Left lung (tissue), 10 donors: Measurements from ENCODE around the gene CRACR2A. TPM values are rescaled to one million over a fixed set of nuclear protein-coding genes. Genes with fewer than 3 reads are reported as not detected.

ENCODE experiments used
- ATAC-seq: fragments of 200-7000 bp; cut with Tn5 transposase; one replicate; pipeline ENCODE4 v1.9.1; 2020; ENCODE audit warnings: moderate library complexity
- DNase-seq, 4 donors: peaks; one replicate each; pipeline ENCODE4 v3.0.0-alpha.2; 2013 to 2020
- H3K27ac ChIP-seq, 2 donors: fragments of 200-600 bp; sonication (generic) in 1 of 2; one replicate each; pipeline versions ENCODE4 v1.5.0 to v1.8.0; 2020 to 2021
- H3K27me3 ChIP-seq, 2 donors: fragments of 200-600 bp; sonication (generic) in 1 of 2; one replicate each; pipeline versions ENCODE4 v1.5.0 to v1.8.0; 2020 to 2021
- H3K36me3 ChIP-seq, 2 donors: fragments of 200-600 bp; sonication (generic) in 1 of 2; one replicate each; pipeline versions ENCODE4 v1.5.0 to v1.8.0; 2020 to 2021
- H3K4me1 ChIP-seq, 2 donors: fragments of 200-600 bp; one replicate each; pipeline ENCODE4 v1.8.0; 2021
- H3K4me3 ChIP-seq, 2 donors: fragments of 200-600 bp; sonication (generic) in 1 of 2; one replicate each; pipeline versions ENCODE4 v1.5.0 to v1.8.0; 2020 to 2021; ENCODE audit warnings: mild to moderate bottlenecking in 1 of 2
- H3K9me3 ChIP-seq, 2 donors: fragments of 200-600 bp; sonication (generic) in 1 of 2; one replicate each; pipeline versions ENCODE4 v1.5.0 to v1.8.0; 2020 to 2021
- CTCF ChIP-seq, 2 donors: fragments of 200-600 bp; sonication (generic) in 1 of 2; IDR thresholded peaks; one replicate each; pipeline versions ENCODE4 v1.5.0 to v1.8.0; 2021; ENCODE audit warnings: antibody characterized with exemption in 2 of 2
- intact Hi-C, 2 donors: fragments of 100-400 bp; cut with DNase I; formaldehyde crosslinking; loops; one replicate each; pipeline versions ENCODE4 v1.11.2 to v1.14.2; 2022
- polyA plus RNA-seq, 6 donors: library from polyadenylated mRNA; unstranded; fragments of 120-200 nt; gene quantifications; one replicate each; pipeline ENCODE4 v1.2.1, GENCODE V29; 2013; ENCODE audit not compliant: insufficient read length in 6 of 6
- total RNA-seq, 2 donors: library from RNA; stranded (reverse); fragmentation: NEBNext Ultra II Directional; extraction: Animal tissue kit (Norgen Biotek cat#: 25700); gene quantifications; one replicate each; pipeline ENCODE4 v1.2.1, GENCODE V29; 2021
- donor health status: DM: no; HTN: yes; CAD: no.
- donor health status: DM: no; HTN: no; CAD: no.

Gene CRACR2A
- total and polyA plus RNA-seq, 8 donors: 3.2 to 6.5 (median 3.8) TPM

GRCh38 chr12:3792623-3793288, 39.8 kb upstream of the CRACR2A start:
- Histone ChIP-seq H3K9me3 (peaks cover 0 to 6% of the 10 kb centered on the region in 2 donors), H3K27me3 (no peaks in the 10 kb centered on the region), H3K4me1 (no peaks in the 10 kb centered on the region), H3K27ac (no peak overlapping the region), H3K36me3 (no peaks in the 10 kb centered on the region), H3K4me3 (no peak overlapping the region)
- no peak for TF ChIP-seq CTCF (IDR thresholded peaks at IDR 0.05)
- no peak for ATAC-seq
- no peak for DNase-seq
- intact Hi-C loops: no loop called here

GRCh38 chr12:3791256-3791874, 38.5 kb upstream of the CRACR2A start:
- Histone ChIP-seq H3K27ac (no peak overlapping the region), H3K27me3 (no peaks in the 10 kb centered on the region), H3K4me1 (no peaks in the 10 kb centered on the region), H3K9me3 (peaks cover 0 to 6% of the 10 kb centered on the region in 2 donors), H3K36me3 (no peaks in the 10 kb centered on the region), H3K4me3 (no peak overlapping the region)
- ATAC-seq (no peak), DNase-seq (peak in 1 of 4 donors; percentile 40)
- intact Hi-C loops: no loop called here
- TF ChIP-seq CTCF (IDR thresholded peaks at IDR 0.05): no peak

GRCh38 chr12:3790642-3791041, 37.7 kb upstream of the CRACR2A start:
- H3K36me3 ChIP-seq: no peaks in the 10 kb centered on the region
- H3K9me3 ChIP-seq: peaks cover 0 to 6% of the 10 kb centered on the region in 2 donors
- no peak overlapping the region for H3K4me3 ChIP-seq
- TF ChIP-seq CTCF (IDR thresholded peaks at IDR 0.05): no peak
- DNase-seq: no peak
- no peak for ATAC-seq
- H3K27me3 ChIP-seq: no peaks in the 10 kb centered on the region
- no peaks in the 10 kb centered on the region for H3K4me1 ChIP-seq
- H3K27ac ChIP-seq: no peak overlapping the region
- intact Hi-C loops: no loop called here

GRCh38 chr12:3789838-3790237, 36.9 kb upstream of the CRACR2A start:
- no peak for ATAC-seq
- intact Hi-C loops: no loop called here

More at GRCh38 chr12:3789838-3790237, 36.9 kb upstream of the CRACR2A start:
- Histone ChIP-seq H3K9me3 (peaks cover 0 to 6% of the 10 kb centered on the region in 2 donors), H3K4me3 (no peak overlapping the region), H3K27me3 (no peaks in the 10 kb centered on the region), H3K27ac (no peak overlapping the region), H3K4me1 (no peaks in the 10 kb centered on the region), H3K36me3 (no peaks in the 10 kb centered on the region)
- TF ChIP-seq CTCF (IDR thresholded peaks at IDR 0.05): no peak
- DNase-seq: no peak
